HEK293 (cell line): ENCODE results near the gene AK8.

Experiments
- CTCF ChIA-PET: fragments of 350-600 bp; formaldehyde crosslinking; extraction: SDS; loops from one replicate; lab custom pipeline; 2021; ENCODE audit warnings: antibody characterized with exemption; lab: Yijun Ruan, JAX
- POLR2A ChIA-PET: fragments of 300-600 bp; formaldehyde crosslinking; extraction: SDS; loops from one replicate; lab custom pipeline; 2020; ENCODE audit warnings: antibody characterized with exemption, inconsistent platforms; lab: Yijun Ruan, JAX
- H3K27ac ChIP-seq: fragments of 200-500 bp; sonication (Bioruptor generic); 2 replicates; pipeline ENCODE4 v1.5.1; 2014; ENCODE audit warnings: low read depth, low read length, control low read depth, inconsistent platforms; ENCODE audit errors: extremely low read depth
- H3K36me3 ChIP-seq, 2 experiments: fragments of 200-500 bp in 1 of 2; sonication (Bioruptor generic) in 1 of 2; 1 replicate in 1 of 2; 2 replicates in 1 of 2; pipeline ENCODE4 v1.5.1; 2014 to 2017; ENCODE audit warnings: inconsistent platforms in 2 of 2, low read length in 2 of 2; ENCODE audit not compliant: control insufficient read depth in 2 of 2, insufficient read depth in 1 of 2
- H3K4me1 ChIP-seq: fragments of 200-500 bp; sonication (Bioruptor generic); 2 replicates; pipeline ENCODE4 v1.5.1; 2014; ENCODE audit warnings: mild to moderate bottlenecking, low read length, inconsistent platforms; ENCODE audit not compliant: control insufficient read depth, insufficient read depth
- H3K4me3 ChIP-seq: 2 replicates; pipeline ENCODE4 v1.5.1; 2011; ENCODE audit warnings: low read depth, mild to moderate bottlenecking, control low read depth, low read length, moderate library complexity
- H3K9me3 ChIP-seq: fragments of 200-500 bp; sonication (Bioruptor generic); 2 replicates; pipeline ENCODE4 v1.5.1; 2014; ENCODE audit warnings: low read depth, low read length, inconsistent platforms; ENCODE audit not compliant: control insufficient read depth, insufficient read depth
- EGR2 ChIP-seq: fragments of 450-650 bp; formaldehyde crosslinking; IDR thresholded peaks from 2 replicates; pipeline ENCODE4 v1.5.1; 2016; ENCODE audit warnings: low read depth, missing biosample characterization, missing genetic modification characterization
- HOXA7 ChIP-seq: sonication (generic); formaldehyde crosslinking; IDR thresholded peaks from 2 replicates; pipeline ENCODE4 v1.8.1; 2022; ENCODE audit warnings: missing genetic modification reagents, borderline replicate concordance
- IKZF3 ChIP-seq: fragments of 450-650 bp; IDR thresholded peaks from 2 replicates; pipeline ENCODE4 v1.5.0; 2018; ENCODE audit warnings: missing biosample characterization, mild to moderate bottlenecking, missing genetic modification characterization, moderate library complexity
- KLF10 ChIP-seq: fragments of 450-650 bp; IDR thresholded peaks from 2 replicates; pipeline ENCODE4 v1.5.1; 2018; ENCODE audit warnings: missing biosample characterization, mild to moderate bottlenecking, missing genetic modification characterization
- KLF8 ChIP-seq: fragments of 450-650 bp; formaldehyde crosslinking; IDR thresholded peaks from 2 replicates; pipeline ENCODE4 v1.5.1; 2016; ENCODE audit warnings: missing biosample characterization, missing genetic modification characterization
- MZF1 ChIP-seq: fragments of 450-650 bp; formaldehyde crosslinking; IDR thresholded peaks from 2 replicates; pipeline ENCODE4 v1.5.1; 2017; ENCODE audit warnings: missing biosample characterization, missing genetic modification characterization, borderline replicate concordance
- REST ChIP-seq: fragments of 450-650 bp; formaldehyde crosslinking; IDR thresholded peaks from 2 replicates; pipeline ENCODE4 v1.5.1; 2016; ENCODE audit warnings: missing biosample characterization, missing genetic modification characterization
- SALL2 ChIP-seq: fragments of 450-650 bp; formaldehyde crosslinking; IDR thresholded peaks from 2 replicates; pipeline ENCODE4 v1.5.0; 2017; ENCODE audit warnings: missing biosample characterization, mild to moderate bottlenecking, missing genetic modification characterization, borderline replicate concordance
- SCRT1 ChIP-seq: fragments of 450-650 bp; formaldehyde crosslinking; IDR thresholded peaks from 2 replicates; pipeline ENCODE4 v1.5.1; 2016; ENCODE audit warnings: missing biosample characterization, missing genetic modification characterization, borderline replicate concordance
- SP2 ChIP-seq: fragments of 450-650 bp; formaldehyde crosslinking; IDR thresholded peaks from 2 replicates; pipeline ENCODE4 v1.5.1; 2016; ENCODE audit warnings: missing biosample characterization, missing genetic modification characterization
- SP7 ChIP-seq: fragments of 450-650 bp; formaldehyde crosslinking; IDR thresholded peaks from 2 replicates; pipeline ENCODE4 v1.5.1; 2016; ENCODE audit warnings: missing biosample characterization, missing genetic modification characterization
- TRIM28 ChIP-seq: IDR thresholded peaks from 2 replicates; pipeline ENCODE4 v1.6.1; 2011; ENCODE audit warnings: low read length, control low read depth, borderline replicate concordance
- YY1 ChIP-seq: fragments of 450-650 bp; formaldehyde crosslinking; IDR thresholded peaks from 2 replicates; pipeline ENCODE4 v1.5.1; 2018; ENCODE audit warnings: missing biosample characterization, missing genetic modification characterization
- YY2 ChIP-seq: fragments of 450-650 bp; formaldehyde crosslinking; IDR thresholded peaks from 2 replicates; pipeline ENCODE4 v1.5.1; 2016; ENCODE audit warnings: missing biosample characterization, missing genetic modification characterization
- ZFHX2 ChIP-seq: fragments of 450-650 bp; formaldehyde crosslinking; conservative IDR thresholded peaks from 2 replicates; pipeline ENCODE4 v1.5.1; 2016; ENCODE audit warnings: missing biosample characterization, missing genetic modification characterization
- ZNF148 ChIP-seq: fragments of 450-650 bp; formaldehyde crosslinking; IDR thresholded peaks from 2 replicates; pipeline ENCODE4 v1.5.0; 2017; ENCODE audit warnings: missing biosample characterization, missing genetic modification characterization, borderline replicate concordance
- ZNF184 ChIP-seq: fragments of 450-650 bp; IDR thresholded peaks from 2 replicates; pipeline ENCODE4 v1.5.1; 2018; ENCODE audit warnings: missing biosample characterization, mild to moderate bottlenecking, missing genetic modification characterization
- ZNF202 ChIP-seq: fragments of 450-650 bp; formaldehyde crosslinking; IDR thresholded peaks from 2 replicates; pipeline ENCODE4 v1.5.1; 2016; ENCODE audit warnings: missing biosample characterization, missing genetic modification characterization, borderline replicate concordance
- ZNF248 ChIP-seq: fragments of 450-650 bp; formaldehyde crosslinking; IDR thresholded peaks from 2 replicates; pipeline ENCODE4 v1.5.1; 2017; ENCODE audit warnings: missing biosample characterization, missing genetic modification characterization
- ZNF37A ChIP-seq: fragments of 450-650 bp; IDR thresholded peaks from 2 replicates; pipeline ENCODE4 v1.5.1; 2018; ENCODE audit warnings: missing biosample characterization, missing genetic modification characterization
- ZNF394 ChIP-seq: fragments of 450-650 bp; formaldehyde crosslinking; IDR thresholded peaks from 2 replicates; pipeline ENCODE4 v1.5.1; 2016; ENCODE audit warnings: missing biosample characterization, missing genetic modification characterization, mild to moderate bottlenecking, moderate library complexity, borderline replicate concordance
- ZNF423 ChIP-seq: fragments of 450-650 bp; formaldehyde crosslinking; IDR thresholded peaks from 2 replicates; pipeline ENCODE4 v1.5.1; 2016; ENCODE audit warnings: missing biosample characterization, missing genetic modification characterization
- ZNF473 ChIP-seq: fragments of 450-650 bp; formaldehyde crosslinking; IDR thresholded peaks from 2 replicates; pipeline ENCODE4 v1.5.1; 2017; ENCODE audit warnings: missing biosample characterization, missing genetic modification characterization
- ZNF514 ChIP-seq: fragments of 450-650 bp; formaldehyde crosslinking; IDR thresholded peaks from 2 replicates; pipeline ENCODE4 v1.5.1; 2016; ENCODE audit warnings: missing biosample characterization, missing genetic modification characterization
- ZNF558 ChIP-seq: fragments of 450-650 bp; formaldehyde crosslinking; IDR thresholded peaks from 2 replicates; pipeline ENCODE4 v1.5.1; 2016; ENCODE audit warnings: missing biosample characterization, missing genetic modification characterization
- ZNF624 ChIP-seq: fragments of 450-650 bp; formaldehyde crosslinking; IDR thresholded peaks from 2 replicates; pipeline ENCODE4 v1.5.1; 2017; ENCODE audit warnings: missing biosample characterization, missing genetic modification characterization
- ZNF670 ChIP-seq: fragments of 450-650 bp; formaldehyde crosslinking; IDR thresholded peaks from 2 replicates; pipeline ENCODE4 v1.5.1; 2016; ENCODE audit warnings: missing biosample characterization, missing genetic modification characterization, low read depth
- ZNF701 ChIP-seq: fragments of 450-650 bp; formaldehyde crosslinking; IDR thresholded peaks from 2 replicates; pipeline ENCODE4 v1.5.1; 2016; ENCODE audit warnings: missing biosample characterization, missing genetic modification characterization
- ZNF76 ChIP-seq: fragments of 450-650 bp; formaldehyde crosslinking; IDR thresholded peaks from 2 replicates; pipeline ENCODE4; 2016; ENCODE audit warnings: low read depth, missing biosample characterization, missing genetic modification characterization, borderline replicate concordance

AK8 gene

DNA sequence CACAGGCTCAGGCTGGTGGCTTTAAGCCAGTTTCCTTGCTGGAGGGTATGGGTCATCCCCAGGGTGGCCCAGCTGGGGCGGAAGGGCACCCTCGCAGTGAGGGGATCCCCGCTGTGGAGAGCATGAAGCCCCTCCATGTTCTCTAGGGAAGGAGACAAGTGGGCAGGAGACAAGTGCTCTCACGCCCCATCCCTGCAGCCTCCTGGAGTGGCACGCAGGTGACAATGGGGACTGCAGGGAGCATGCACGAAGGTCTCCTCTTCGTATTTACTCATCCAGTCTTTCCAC, 124.5 kb downstream of the AK8 start:
- POLR2A ChIA-PET = interaction anchor here (1.3 kb wide), 1 partner anchor 84 kb away, joined by 5 read pairs; the partner anchor contains the start of genes DDX31 and GTF3C4
- TF ChIP-seq ZNF624 (tag by site-specific recombination) = no peak
- no peak for TF ChIP-seq SP2 (tag by site-specific recombination)
- TF ChIP-seq YY1 (tag by site-specific recombination) = no peak
- no peak for TF ChIP-seq ZNF248
- no peak for TF ChIP-seq ZNF701 (tag by site-specific recombination)
- no peak for TF ChIP-seq REST (tag by site-specific recombination)
- TF ChIP-seq KLF10 (tag by site-specific recombination) = no peak
- no peak for TF ChIP-seq ZNF394 (tag by site-specific recombination)
- TF ChIP-seq SCRT1 = no peak
- TF ChIP-seq ZFHX2 (tag by site-specific recombination) = no peak
- TF ChIP-seq SALL2 (tag by site-specific recombination) = no peak
- TF ChIP-seq ZNF670 (tag by site-specific recombination) = no peak
- TF ChIP-seq ZNF473 = no peak
- no peak for TF ChIP-seq TRIM28
- no peak for TF ChIP-seq ZNF184
- CTCF ChIA-PET = no interaction called here

DNA sequence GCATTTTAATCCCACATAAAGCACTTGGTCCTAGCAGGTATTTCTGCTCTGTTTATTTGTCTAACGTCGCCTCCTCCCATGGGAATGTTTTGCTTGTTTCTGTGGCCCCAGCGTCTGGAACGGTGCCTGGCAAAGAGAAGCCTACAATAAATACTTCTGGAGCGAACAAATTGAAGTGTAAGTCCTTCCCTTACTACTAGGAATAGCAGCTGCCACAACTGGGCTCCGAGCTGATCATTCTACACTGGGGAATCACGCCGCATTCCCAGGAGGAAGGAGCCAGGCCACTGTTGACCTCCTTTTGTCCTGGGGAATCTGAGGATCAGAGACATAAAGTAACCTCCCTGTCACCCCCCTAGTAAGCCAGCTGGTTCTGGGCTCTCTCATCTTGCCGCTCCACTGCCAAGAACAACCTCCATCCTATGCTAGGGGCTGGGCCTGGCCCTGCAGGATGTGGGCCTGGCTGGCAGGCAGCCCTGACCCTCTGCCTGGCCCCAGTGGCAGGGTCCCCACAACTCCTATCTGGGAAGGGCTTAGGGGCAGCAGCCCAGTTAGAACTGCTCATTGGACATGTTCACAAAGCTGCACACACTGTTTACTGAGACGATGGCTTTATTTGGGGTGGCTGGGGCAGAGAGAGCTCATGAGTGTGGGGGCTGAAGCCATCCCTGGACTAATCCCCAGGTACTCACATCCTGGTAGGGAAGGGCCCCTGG, 125.0 kb downstream of the AK8 start:
- CTCF ChIA-PET = no interaction called here
- POLR2A ChIA-PET = interaction anchor here (1.3 kb wide), 1 partner anchor 83 kb away, joined by 5 read pairs; the partner anchor contains the start of genes DDX31 and GTF3C4
- no peak for TF ChIP-seq ZNF37A
- no peak for TF ChIP-seq HOXA7 (CRISPR knock-in tag)
- no peak for TF ChIP-seq ZNF558 (tag by site-specific recombination)
- TF ChIP-seq ZNF76 (tag by site-specific recombination) = 0 out of 2 replicates have a peak, but pooled peaks have one; percentile 33
- peak; percentile 69; the same call in 1 of the 2 replicates for TF ChIP-seq MZF1
- TF ChIP-seq YY2 (tag by site-specific recombination) = no peak
- peak; percentile 62 for TF ChIP-seq KLF8 (tag by site-specific recombination)
- peak; percentile 48; the same call in 1 of the 2 replicates for TF ChIP-seq ZNF423 (tag by site-specific recombination)
- TF ChIP-seq ZNF514 (tag by site-specific recombination) = no peak
- peak; percentile 63 for TF ChIP-seq IKZF3 (tag by site-specific recombination)
- no peak for TF ChIP-seq ZNF148 (tag by site-specific recombination)
- no peak for TF ChIP-seq ZNF202 (tag by site-specific recombination)
- TF ChIP-seq SP7 (tag by site-specific recombination) = peak; percentile 62
- TF ChIP-seq EGR2 (tag by site-specific recombination) = no peak

More for the DNA sequence above, 124.5 kb downstream of the AK8 start:
- Histone ChIP-seq H3K4me1 (peaks cover 7% of the 10 kb centered on the region), H3K4me3 (no peak overlapping the region), H3K9me3 (no peaks in the 10 kb centered on the region), H3K27ac (peak overlapping the region; percentile 63; the same call in 1 of the 2 replicates), H3K36me3 (no peaks in the 10 kb centered on the region)

More for the DNA sequence above, 125.0 kb downstream of the AK8 start:
- no peak overlapping the region for H3K4me3 ChIP-seq
- H3K36me3 ChIP-seq = no peaks in the 10 kb centered on the region
- H3K4me1 ChIP-seq = peaks cover 7% of the 10 kb centered on the region
- H3K27ac ChIP-seq = peak overlapping the region; percentile 63; the same call in 1 of the 2 replicates
- H3K9me3 ChIP-seq = no peaks in the 10 kb centered on the region
